Glomerular visceral epithelial cell (primary cell): ENCODE data around the gene AGMO.

ENCODE experiments used
- DNase-seq: peaks from one replicate; pipeline ENCODE4 v3.0.0-alpha.2; 2016; ENCODE audit errors: extremely low spot score

Gene AGMO

DNA sequence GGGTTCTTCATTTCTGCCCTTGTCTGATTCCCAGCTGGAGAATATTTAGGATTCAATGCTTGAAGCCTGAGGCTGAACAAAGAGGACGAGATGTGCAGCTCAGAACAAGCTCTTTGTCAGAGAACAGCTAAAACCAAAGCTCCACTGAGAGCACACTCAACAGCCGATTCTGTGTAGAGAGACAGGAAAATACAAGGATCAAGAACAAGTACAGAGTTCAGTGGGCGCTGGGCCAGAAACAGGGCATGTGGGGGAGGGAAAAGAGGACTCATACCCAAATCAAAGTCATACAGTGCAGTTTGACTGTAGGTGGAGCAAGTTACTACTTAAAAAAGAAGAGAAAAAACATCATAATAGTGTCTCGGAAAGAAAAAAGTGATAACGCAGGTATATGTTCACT is at the start of gene AGMO:
TSS of gene AGMO (minus strand) at position 181 of the 400 bp plus-strand sequence.
- DNase-seq = peak; percentile 56

DNA sequence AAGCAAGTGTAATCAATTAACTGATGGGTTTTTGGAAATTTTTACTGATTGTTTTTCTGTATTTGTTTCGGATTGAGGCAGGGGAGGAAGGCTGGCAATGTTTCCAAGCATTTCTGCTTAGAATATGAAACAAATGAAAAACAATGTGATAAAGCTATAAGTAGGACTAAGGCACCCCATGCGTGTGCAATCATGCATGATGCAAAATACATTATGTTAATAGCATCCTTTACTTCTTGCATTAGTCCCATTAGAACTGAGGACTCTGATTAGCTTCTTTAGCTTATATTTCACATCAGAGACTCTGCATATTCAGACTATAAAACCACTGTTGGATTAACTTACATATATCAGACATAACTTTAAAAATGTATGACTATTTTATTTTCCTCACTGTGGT is 48.7 kb upstream of the AGMO start:
- DNase-seq = no peak

DNA sequence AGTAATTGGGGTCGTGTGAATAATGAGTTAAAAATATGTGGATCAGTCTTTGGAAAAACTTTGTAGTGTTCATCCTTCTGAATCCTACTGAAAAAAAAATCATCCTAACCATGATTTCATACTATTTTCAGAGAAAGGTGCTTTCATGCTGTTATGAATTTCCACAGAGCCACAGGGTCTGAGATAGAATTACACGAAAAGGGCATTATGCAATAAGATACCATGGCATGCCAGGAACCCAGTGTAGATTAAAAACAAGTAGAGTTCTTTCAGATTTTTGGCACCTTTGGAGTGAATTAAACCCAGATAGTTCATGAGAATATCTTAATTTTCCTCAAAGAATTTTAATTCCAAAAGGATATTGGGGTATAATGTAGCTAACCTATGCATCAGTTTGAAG is 47.5 kb upstream of the AGMO start:
- no peak for DNase-seq

DNA sequence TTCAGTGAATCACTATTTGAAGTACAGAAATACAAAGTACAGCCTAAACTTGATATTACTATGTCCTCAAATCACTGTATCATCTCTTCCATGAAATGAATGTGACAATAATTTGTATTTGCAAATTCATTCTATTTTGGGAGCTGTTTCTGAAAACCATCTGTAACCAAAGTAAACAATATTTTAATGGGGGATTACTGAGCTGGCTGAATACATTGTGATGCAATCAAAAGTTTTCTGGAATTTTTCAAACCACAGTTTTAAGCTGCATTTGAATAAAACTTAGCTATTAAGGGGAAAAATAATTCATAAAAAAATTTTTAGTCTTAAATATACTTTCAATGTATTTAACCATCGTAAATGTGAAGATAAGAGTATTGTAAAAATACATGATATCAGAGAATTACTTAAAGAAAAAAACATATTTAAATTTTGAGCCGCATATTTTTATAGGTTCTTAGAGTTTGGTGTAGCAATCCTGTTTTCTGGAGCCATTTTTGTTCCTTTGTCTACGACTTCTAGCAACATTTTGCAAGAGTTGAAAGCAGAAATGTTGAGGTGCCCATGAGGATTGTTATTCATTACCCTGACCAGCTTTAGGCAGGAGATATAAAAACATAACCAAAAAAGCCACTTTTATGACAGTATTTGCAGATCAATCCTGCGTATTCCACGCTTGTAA is 45.9 kb upstream of the AGMO start:
- no peak for DNase-seq

DNA sequence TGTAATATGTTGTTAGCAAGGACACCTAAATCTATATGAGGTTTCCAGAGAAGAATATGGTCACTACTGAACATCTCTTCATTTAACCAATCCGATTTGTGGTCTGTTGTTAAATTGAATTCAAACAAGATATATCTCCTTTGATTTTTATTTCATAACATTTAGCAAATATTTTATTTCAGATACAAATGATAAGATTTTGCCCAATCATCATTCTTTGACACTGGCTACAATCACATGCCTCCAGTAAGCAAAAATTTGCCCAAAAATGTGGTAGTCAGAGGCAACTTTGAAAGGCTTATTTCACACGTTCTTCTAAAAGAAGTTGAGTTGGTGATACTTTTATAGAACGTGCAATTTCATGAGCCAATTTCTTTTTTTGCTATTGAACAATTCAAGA is 44.7 kb upstream of the AGMO start:
- DNase-seq = no peak

DNA sequence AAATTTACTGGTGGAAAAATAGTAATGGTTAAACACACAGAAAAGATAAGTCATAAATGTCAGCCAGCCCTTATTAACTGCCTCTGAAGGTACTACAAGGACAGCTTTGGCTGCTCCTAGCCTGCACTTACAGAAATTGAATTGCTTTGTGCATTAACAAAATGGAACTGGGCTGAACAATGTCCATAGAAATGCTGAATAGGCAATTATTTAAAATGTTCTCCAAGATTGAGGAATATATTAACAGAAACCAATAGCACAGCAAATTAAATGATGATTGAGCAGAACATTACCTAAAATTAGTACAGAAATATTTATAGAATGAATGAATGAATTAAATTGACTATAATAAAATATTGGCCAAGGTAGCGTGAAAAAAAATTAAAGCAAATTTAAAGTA is 42.4 kb upstream of the AGMO start:
- no peak for DNase-seq

DNA sequence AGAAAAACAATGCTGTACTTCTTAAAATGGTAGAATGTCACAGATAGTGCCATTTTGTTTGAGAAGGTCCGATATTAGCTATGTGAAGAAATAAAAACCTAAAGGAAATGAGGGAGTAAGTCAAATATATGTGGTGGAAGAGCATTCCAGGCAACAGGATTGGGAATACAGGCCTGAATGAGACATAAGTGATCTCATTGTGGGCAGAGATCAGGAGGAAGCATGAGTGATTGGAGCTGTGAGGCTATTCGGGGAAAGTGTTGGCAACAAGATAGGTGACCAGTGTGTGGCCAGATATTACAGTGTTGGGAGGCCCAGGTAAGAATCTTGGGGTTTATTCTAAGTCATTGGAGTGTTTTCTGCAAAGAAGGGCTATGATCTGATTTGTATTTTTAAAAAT is 41.3 kb upstream of the AGMO start:
- DNase-seq = peak; percentile 62

DNA sequence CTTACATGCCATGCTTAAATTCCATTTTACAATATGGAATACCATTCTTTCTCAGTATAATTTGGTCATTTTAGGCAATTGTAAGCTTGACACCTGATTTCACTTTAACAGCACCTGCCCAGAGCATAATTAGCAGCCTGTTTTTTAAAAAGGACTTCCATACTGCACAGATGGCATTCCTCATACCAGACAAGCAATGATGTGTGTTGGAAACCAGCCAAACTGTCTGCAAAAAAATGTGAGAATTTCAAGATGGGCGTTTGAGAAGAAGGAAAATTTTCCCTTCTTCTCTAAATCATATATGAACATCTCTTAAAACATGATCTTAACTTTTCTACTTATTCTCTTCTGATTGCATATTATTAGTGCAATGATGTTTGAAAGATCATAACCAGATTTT is 40.4 kb upstream of the AGMO start:
- peak; percentile 52 for DNase-seq

DNA sequence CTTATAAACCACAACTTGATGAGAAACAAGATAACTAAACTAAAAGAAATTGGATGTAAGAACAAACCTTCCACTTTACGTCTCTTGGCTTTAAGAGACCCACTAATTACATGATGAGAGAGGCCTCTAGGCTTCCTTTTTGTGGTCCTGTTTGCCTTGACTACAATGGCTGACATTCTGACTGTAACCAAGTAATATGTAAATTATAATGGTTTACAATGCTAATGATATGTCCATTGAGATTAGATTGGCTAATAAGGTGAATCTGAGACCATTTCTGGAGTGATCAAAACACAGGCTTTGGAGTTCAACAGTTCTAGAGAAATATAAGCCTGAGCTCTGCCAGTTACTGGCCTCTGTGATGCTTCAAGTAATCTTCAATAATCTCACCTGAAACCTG is 39.4 kb upstream of the AGMO start:
- DNase-seq = no peak

DNA sequence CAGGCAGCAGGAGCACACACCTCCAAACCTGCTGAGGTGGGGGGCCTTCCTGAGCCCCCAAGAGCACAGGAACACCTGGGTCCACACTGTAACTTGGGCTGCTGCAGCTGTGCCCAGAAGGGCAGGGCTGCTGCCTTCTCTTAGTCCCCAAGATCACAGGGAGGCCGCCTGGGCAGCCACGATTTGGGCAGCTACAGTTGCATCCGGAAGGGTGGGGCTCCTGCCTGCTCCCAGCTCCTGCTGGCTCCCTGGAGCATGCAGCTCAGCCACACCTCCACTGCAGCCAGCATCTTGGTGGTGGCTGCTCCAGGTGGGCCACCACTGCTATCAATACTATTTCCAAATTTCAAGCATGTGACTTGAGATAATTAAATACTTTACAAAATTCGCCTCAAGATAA is 38.5 kb upstream of the AGMO start:
- DNase-seq = no peak

DNA sequence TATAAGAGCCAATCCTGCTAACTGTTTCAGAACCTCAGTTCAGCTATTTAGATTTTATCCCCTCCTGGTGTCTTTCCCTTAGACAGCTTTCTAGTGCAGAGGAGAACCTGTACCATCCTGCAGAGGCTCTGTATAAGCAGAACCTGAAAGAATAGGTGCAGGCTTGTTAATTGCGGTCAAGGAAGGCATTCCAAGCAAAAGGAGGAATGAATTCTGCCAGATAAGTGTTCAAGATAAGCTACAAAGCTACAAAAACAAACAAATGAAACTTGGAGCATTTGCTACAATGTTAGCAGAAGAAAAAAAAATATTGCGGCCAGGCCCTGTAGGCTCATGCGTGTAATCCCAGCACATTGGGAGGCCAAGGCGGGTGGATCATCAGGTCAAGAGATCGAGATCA is 32.6 kb upstream of the AGMO start:
- DNase-seq = no peak

DNA sequence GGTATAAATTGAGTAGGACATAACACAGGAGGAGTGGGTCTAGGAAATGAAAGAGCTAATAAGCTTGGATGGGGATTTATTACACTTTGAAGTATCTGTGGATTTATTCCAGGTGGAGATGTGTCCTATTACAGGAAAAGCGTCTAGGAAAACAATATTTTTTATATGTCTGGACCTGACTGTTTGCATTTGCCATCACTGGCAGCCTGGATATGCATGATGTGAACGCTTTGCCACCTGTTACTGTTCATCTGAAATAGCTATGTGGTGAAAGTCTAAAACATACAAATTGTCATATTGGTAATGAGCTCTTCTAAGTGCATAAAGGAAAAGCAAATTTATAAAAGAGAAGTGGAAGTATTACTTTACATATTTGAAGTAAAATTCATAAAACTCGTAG is 31.6 kb upstream of the AGMO start:
- DNase-seq = no peak

DNA sequence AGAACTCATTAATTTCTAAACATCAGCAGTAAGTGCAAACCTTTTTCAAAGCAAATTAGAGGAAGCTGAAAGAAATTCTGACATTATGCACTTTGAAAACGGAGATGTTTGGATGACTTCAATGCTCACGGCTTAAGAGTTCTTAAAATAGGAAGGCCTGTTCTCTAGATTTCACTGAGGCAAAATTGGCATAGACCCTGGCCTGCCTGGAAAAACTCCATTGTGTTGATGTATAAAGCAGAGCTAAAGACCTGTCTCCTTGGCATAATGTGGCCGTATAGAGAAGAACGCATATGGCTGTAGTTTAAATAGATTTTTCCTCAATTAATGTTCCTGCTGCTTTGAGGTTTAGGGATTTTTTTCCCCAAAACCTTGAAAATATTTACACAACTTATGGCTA is 24.5 kb upstream of the AGMO start:
- DNase-seq = no peak

DNA sequence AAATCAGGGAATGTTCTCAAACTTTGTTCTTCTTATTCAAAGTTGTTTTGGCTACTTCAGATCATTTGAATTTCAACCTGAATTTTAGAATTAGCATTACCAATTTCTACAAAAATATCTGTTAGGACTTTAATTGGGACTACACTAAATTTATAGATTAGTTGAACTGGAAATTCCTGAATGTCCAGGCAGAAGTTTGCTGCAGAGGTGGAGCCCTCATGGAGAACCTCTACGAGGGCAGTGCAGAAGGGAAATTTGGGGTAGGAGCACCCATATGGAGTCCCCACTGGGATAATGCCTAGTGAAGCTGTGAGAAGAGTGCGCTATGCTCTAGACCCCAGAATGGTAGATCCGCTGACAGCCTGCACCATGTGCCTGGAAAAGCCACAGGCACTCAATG is 22.8 kb upstream of the AGMO start:
- DNase-seq = no peak

DNA sequence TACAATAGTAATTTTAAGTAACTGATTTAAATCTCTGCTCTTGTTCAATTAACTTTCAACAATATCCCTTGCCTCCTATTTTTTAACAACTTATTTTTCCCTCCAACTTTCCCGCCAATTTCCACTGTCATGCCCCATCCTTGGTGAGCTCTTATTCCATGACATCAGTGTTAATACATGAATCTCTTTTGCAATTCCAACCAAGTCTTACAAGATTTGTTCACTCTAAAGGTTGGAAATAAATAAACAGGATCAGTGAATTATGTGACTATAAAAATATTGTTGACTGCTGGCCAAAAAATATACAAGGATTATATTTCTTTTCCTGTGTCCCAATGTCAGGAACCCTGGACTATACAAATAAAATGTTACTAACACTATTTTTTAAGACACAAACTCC is 21.0 kb upstream of the AGMO start:
- no peak for DNase-seq

DNA sequence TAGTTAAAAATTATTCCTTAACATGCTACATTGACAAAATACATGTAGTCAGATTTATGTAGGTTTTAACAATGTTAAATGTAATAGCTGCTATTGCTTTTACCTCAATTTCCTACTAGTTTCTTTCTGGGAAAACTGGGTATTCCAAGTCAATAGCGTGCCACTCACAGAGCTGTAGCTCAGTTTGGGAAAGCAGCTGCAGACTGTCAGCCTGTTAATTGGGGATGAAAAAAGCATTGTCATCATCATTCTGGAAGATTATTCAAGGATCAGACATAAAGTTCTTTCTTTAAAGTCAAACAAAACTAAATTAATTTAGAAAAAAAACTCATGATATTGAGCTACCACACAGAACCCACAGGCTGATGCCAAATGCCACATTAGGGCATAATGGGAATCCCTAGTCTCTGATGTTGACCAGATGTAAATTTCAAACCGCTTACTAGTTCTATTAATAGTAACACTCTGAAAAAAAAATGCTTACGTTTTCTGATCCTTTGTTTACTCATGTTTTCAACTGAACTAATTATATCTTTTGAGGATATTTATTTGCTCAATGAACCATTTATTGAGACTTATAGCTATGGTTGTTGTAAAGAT is 19.6 kb upstream of the AGMO start:
- DNase-seq = no peak

DNA sequence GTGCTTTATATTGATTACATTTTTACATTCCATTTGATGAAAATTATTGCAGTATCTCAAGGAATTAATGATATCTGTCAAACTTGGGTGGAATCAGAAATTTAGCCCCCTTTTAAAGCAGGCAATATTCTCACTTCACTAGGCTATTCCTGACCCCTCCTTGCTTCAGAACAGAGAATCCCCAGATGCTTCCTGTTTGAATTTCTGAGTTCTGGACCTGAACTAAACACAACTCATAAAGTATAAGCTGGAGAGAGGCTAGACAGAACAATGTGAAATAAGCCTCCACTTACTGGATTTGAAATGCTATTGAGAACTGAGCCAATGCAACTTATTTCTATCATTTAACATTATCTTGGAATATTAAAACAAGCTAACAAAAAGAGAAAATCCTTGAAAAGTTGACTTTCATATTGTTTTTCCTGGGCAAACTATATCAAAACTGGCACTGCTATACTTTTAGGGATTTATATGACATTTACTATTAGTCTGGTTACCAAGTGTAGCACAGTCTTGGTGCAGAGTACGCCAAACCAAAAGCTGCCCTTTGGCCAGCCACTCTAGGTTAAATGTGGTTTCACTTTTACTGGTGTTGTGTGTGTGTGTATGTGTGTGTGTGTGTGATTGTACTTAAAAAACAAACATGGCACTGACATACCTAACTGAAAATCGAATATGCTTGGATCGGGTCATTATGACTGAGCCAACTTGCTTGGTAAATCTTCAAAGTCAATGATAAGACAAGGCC is 19.0 kb upstream of the AGMO start:
- no peak for DNase-seq

DNA sequence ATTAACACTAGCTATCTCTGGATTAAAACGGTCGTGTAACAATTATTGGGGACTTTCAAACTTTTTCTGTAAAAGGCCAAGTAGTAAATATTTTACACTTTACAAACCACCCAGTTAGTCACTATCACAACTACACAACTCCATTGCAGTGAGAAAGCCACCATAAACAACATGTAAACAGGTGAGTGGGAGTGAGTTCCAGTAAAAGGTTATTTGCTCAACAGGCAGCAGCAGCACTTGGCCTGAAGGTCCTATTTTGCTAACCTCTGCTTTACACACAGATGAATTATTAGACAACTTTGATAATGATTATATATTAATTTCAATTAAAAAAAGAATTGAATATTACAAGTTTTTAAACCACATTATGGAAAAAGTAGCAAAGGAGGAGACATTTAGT is 15.8 kb upstream of the AGMO start:
- DNase-seq = no peak

DNA sequence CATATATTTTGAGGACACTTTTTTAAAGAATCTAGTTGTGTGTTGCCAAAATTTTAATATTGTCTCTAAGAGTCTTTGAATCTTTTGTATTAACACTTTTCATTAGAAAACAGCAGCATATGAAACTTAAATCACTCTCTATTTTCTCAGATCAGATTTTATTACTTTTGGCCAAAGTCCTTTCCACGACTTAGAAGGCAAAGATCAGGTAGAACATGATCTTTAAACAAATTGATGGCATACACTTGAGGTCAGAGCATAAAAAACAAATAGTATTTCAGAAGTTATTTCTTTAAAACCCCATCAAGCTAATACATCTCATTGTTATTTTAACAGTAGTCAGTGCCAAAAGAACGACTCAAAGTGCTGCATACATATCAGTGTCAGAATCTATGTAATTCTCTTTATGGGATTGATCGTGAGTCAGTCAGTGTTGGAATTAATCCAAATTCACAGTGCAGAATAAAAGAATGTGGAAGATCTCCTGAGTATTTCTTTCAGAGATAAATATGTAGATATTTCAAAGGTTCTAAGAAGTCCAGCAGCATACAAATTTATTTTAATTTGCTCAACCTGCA is 9.6 kb upstream of the AGMO start:
- DNase-seq = no peak

DNA sequence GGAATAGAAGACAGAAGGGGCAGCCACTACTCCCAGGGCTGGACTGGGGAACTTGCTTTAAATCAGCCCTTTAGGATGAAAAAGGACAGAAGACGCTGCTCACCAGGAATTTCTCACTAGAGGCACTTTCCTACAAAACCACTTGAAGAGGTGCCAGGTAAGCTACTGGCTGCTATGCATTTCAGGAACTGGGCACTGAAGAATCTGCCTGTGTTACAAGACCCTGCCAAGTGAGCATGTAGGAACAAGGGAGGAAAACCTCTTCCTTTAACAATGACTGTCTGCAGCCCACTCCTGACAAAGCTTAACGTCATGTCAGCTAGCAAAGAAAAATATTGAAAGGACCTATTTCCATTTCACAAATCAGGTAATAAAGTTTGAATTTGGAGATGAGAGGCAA is 5.8 kb upstream of the AGMO start:
- no peak for DNase-seq

DNA sequence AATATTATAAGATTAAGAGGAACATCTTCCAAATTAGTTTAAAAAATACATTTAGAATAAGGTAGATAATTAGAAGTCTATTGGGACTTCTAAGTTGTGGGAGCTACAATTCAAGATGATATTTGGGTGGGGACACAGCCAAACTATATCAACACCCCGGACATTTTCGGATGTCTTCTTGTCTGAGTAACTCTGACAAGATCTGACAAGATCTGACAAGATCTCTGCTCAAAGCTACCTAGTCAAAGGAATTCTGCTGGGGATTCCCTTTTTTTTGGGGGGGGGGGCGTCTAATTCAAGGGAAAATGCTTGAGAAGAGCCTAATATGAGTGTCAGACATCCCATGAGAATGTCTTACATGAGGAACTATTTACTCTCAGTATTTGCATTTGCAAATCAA is 5.2 kb upstream of the AGMO start:
- DNase-seq = no peak

DNA sequence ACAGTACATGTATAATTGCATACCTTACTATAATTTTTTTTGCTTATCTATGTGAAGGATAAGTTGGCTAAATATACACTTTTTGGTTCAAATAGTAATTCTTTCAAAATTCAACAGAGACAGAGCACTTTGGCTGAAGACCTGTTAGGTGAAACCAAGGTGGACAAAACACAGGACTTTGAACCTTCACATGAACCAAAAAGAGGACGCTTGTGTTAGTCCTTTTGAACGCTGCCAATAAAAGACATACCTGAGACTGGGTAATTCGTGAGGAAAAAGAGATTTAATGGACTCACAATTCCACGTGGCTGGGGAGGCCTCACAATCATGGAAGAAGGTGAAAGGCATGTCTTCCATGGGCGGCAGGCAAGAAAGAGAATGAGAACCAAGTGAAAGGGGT is 4.7 kb upstream of the AGMO start:
- DNase-seq = no peak

DNA sequence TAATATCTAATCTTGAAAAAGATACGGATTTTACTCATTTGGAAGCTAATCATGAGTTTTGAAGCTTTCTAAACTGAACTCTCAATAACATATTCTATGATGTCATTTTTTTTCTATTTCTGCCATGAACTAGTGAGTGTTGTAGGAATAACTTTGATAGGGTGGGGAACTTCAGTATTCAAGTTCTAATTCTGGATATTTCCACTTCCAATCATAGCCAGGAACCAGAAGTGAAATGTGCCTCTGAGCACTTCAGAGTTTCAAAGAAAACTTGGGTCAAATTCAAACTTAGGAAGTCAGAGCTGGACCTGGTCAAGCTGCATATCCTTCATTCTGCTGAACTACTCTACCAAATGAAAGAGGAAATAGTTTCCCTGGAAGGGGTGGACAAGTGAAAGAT is 847 bp downstream of the AGMO start:
- DNase-seq = no peak
